NCI-H2107 treated with DMSO at 0.1 percent for 48 hours (cell line): ENCODE data around the gene OR3A1.
"Not testable (repeated sequence)": the region's sequence is repeated elsewhere in the genome, so short reads cannot be mapped to it uniquely, and the experiment has no call there.

ENCODE experiments used
- DNase-seq: peaks from one replicate; lab custom pipeline; 2025; ENCODE audit not compliant: unreplicated experiment; lab: John Stamatoyannopoulos, UW

Gene OR3A1, protein sequence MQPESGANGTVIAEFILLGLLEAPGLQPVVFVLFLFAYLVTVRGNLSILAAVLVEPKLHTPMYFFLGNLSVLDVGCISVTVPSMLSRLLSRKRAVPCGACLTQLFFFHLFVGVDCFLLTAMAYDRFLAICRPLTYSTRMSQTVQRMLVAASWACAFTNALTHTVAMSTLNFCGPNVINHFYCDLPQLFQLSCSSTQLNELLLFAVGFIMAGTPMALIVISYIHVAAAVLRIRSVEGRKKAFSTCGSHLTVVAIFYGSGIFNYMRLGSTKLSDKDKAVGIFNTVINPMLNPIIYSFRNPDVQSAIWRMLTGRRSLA

DNA sequence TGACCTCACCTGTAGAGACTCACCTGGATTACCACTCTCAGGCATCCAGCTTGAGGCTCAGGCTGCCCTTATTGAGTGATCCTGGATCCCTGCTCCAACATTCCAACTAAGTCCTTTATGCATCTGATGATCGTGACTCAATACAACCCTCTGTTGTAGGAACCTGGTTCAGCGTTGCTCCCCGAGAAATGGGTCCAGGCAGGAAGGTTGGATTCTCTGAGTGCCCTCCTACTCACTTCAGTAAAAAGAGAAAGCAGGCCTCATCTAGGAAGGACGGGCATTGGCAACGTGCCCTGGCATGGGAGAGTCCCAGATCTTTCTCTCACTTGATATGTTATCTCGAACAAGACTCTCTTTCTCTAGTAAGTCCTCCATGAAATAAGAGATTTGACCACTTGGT lies at the start of gene OR3A1:
Gene OR3A1 (minus strand): TSS at position 101 of the 400 bp plus-strand sequence. CDS start 5,778 bp downstream, outside the sequence.
- no peak for DNase-seq

DNA sequence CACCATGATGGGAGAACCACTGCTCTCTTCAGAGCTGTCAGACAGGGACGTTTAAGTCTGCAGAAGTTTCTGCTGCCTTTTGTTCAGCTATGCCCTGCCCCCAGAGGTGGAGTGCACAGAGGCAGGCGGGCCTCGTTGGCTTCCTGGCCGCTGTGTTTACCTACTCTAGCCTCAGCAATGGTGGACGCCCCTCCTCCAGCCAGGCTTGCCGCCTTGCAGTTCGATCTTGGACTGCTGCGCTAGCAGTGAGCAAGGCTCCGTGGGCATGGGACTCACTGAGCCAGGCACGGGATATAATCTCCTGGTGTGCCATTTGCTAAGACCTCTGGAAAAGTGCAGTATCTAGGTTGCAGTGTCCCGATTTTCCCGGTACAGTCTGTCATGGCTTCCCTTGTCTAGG lies 44.6 kb upstream of the OR3A1 start:
- DNase-seq, result not testable (repeated sequence)

DNA sequence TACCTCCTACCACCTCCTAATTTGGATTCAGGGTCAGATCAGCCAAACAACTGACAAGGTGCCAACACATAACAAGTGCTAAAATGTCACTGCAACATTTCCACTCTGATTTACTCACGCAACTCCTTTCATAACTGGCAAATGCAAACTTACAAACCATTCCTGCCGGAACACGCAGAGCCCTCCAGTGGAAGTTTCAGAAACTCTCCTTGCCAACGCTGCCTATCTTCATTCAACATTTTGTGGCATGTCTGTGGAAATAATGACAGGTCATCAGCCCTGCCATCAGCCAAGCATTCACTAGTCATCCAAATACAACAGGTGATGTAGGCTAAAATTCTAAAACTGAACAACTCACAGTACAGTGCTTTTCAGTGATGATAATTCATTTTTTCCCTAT lies 37.7 kb upstream of the OR3A1 start:
- DNase-seq, result no peak

DNA sequence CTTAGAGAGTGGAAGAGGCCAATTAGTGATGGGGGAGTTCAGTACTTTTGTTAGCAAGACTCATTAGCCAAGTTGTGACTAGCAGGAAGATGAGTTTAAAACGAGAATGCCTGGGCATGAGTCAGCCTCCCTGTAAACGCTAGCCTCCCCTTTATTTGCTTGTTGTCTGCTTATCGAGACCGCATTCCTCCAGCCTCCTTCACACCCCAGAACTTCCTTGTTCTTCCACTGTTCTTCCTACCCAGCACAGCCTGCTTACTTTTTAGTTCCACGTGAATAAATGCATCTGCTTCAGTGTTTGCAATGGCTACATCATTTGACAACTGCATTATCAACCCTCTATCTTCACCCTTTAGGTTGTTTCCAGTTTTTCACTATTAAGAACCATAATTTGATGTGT lies 20.2 kb upstream of the OR3A1 start:
- DNase-seq, result no peak

DNA sequence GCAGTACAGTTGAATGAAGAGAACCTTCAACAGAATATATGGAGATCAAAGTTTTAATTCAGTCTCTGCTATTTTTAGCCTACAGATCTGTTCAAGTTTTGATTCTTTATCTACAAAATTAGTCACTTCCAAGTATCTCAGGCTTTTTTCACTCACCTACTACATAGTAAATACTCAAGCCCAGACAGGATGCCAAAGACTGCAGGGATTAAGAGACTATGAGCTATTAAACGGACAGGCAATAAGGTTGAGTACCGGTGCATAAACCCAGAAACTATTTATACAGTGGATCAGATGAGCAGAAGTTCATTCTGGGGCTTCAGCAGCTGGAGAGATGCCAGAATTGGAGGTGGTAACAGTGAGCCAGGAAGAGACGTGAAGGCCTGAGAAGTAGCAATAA lies 18.7 kb upstream of the OR3A1 start:
- DNase-seq, result no peak

DNA sequence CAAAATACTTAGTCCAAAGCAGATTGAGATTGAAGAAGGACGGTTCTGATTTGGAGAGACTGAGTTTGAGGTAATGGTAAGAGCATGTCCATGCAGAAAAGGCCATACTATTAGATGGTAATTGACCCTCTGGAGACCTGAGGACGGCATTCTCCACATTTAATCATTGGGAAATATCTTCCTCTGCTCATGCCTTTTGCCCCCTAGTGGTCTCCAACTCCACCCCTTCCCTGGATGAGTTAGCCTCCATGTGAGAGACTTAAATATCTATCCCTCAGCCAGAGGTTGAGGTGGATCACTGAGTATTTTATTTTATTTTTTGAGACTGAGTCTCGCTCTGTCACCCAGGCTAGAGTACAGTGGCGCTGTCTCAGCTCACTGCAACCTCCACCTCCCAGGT lies 10.4 kb upstream of the OR3A1 start:
- DNase-seq, result no peak

DNA sequence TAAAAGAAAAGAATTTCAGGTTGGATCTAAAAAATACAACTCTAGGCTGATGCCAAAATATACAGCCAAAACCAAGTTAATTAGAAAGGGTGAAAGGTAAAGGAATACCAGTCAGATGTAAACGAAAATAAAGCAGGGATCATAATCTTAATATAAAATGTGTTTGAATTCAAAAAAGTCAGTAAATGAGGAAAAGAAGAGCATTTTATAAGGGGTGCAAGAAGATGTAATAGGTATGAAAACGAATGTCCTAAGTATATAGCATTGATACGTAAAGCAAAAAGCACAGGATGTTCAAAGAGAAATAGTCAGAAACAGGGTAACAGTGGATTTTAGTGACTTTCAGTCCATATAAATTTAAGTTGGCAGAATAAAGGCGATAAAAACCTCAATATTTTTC lies 2.5 kb downstream of the OR3A1 start:
- DNase-seq, result no peak

DNA sequence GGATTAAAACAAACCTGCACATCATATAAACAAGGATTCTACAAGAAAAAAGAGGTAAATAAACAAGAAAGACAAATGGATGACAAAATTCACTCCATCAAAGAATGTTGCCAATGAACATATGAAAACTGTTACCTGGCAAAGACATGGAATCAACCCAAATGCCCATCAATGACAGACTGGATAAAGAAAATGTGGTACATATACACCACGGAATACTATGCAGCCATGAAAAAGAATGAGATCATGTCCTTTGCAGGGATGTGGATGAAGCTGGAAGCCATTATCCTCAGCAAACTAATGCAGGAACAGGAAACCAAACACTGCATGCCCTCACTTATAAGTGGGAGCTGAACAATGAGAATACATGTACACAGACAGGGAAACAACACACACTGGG lies 4.6 kb downstream of the OR3A1 start:
- DNase-seq, result not testable (repeated sequence)

DNA sequence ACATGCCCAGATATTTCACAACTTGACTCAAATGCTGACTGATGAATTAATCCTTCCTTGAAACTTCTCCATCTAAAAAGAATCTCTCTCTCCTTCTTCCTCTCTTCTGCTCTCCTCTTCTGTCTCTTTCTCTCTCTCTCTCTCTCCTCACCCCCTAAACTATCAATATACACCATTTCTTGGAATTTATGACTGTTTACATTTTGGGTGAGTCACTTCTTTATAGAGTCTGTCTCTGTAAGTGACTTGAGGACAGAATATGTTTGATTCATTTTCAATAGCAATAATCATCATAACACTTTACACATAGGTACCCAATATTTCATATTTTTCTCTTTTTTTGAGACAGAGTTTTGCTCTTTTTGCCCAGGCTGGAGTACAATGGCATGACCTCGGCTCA lies 15.3 kb downstream of the OR3A1 start:
- no peak for DNase-seq

DNA sequence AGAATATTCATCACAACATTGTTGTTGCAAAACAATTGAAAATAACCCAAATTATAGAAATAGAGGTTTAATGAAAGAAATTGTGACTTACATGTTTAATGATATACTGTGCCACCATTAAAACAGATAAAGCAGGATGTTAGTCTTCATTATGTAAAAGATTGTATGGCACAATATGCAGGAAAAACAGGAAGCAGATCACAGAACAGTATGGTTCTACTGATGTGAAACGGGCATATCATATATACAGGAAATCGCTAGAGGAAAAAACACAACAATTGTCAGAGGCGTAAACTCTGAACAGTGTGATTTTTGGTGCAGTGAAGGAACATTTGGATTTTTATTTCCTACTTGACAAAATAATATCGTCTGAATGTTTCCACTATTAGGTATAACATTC lies 22.0 kb downstream of the OR3A1 start:
- DNase-seq, result no peak

DNA sequence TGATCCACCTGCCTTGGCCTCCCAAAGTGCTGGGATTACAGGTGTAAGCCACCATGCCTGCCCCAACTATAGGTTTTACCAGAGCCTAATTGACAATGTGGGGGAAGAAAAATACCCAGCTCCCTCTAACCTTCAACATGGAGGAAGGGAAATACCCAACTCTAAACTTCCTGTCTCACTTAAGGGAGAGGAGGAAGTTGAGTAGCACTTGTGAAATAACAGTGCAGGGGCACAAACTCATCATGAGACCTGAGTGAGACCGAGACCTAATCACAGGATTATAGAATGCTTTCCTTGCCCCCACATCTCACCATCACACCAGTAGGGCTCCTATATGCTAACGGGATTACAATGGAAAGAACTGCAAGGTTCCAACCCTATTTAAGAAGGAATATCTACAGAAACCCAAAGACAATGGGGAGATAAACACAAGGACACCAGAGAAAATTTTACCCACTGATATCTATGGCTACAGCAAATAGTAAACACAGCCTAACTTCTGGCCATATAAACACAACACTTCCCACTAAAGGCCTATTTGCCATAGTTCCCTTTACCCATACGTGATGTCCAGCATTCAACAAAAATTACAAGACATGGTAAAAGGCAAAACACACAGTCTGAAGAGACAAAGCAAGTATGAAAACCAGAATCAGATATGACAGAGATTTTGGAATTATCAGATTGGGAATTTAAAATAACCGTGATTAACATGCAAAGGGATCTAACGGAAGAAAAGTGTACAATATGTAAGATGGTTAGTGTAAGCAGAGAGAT lies 26.9 kb downstream of the OR3A1 start:
- DNase-seq, result no peak

DNA sequence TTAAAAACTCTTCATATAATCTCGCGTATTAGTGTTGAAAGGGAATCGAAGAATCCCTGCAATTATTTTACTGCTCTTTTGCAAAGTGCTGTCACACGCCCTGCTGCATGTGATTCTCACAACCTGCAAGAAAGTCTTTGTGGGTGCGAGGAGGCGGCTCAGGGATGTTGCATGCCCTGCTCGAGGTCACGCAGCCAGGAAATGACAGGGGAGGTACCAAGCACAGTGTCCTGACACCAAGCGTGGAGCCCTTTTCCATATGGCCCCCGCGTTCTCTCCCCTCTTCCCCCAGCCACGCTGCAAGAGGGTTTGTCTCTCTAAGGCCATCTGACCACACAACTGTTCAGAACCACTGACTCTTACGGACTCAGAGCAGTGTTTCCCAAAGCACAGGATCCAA lies 37.6 kb downstream of the OR3A1 start:
- no peak for DNase-seq

DNA sequence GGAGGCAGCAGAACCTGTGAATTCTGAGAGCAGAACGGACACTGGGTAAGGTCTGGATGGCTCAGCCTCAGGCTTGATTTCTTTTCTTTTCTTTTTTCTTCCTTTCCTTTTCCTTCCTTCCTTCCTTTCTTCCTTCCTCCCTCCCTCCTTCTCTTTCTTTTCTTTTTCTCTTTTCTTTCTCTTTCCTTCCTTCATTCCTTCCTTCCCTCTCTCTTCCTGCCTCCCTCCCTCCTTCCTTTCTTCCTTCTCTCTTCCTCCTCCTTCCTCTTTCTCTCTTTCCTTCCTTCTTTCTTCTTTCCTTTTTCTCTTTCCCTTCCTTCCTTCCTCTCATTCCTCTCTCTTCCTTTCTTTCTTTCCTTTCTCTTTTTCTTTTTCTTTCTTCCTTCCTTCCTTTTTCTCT lies 38.0 kb downstream of the OR3A1 start:
- DNase-seq, result no peak

DNA sequence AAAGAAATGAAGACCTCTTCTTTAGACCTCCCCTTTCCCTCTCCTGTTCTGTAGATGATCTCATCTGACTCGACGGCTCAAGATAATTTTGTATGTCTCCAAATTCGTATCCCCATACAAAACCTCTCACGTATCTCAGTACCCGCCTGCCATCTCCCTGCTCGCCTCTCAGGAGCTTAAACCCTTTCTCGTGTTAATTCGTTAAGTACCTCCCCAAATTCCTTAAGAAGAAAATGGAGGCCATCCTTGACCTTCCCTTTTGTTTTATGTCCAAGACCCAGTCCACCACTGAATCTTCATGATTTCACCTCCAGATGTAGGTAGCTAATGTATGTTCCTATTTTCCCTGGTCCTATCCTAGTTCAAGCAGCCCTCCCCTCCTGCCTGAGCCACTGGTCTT lies 41.6 kb downstream of the OR3A1 start:
- no peak for DNase-seq

DNA sequence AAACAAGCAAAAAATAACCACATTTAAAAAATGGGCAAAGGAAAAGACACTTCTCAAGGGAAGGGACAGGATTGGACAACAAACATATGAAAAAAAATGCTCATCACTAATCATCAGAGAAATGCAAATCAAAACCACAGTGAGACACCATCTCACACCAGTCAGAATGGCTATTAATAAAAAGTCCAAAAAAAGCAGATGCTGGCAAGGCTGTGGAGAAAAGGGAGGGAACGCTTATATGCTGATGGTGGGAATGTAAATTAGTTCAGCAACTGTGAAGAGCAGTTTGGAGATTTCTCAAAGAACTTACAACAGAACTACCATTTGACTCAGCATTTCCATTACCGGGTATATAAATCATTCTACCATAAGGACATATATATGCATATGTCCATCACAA lies 49.1 kb downstream of the OR3A1 start:
- DNase-seq, result not testable (repeated sequence)

DNA sequence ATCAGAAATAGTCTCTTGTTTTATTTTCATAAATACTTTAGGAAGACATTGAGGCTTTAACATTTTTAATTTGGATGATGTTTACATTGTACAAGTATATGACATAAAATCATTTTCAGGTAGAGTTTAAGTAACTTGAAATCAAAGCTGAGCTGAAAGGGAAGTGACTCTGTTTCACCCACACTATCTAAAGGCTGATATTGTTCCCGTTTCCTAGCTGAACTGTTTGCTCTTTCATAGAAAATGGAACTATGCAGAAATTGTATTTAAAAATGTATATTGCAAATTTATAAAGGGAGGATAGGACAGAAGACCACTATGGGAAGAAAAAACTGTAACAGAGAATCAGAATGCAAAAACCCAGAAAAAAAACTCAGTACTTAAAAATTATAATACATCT lies 53.3 kb downstream of the OR3A1 start:
- not testable (repeated sequence) for DNase-seq

DNA sequence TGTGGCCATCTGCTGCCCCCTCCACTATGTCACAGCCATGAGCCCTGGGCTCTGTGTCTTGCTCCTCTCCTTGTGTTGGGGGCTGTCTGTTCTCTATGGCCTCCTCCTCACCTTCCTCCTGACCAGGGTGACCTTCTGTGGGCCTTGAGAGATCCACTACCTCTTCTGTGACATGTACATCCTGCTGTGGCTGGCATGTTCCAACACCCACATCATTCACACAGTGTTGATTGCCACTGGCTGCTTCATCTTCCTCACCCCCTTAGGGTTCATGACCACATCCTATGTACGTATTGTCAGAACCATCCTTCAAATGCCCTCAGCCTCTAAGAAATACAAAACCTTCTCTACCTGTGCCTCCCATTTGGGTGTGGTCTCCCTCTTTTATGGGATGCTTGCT lies 57.1 kb downstream of the OR3A1 start:
- not testable (repeated sequence) for DNase-seq
